ENCODE measurements around the gene KIF21B.

KIF21B gene

GRCh38 chr1:200971955-200972711 is 51.4 kb downstream of the KIF21B start:
- TF ChIP-seq CTCF (IDR thresholded peaks at IDR 0.05; ENCODE audit: low read depth, low read length), result peak; percentile 69
- in situ Hi-C loops (cut with HindIII; ENCODE audit: low sequenced_read_pairs), result no loop called here
- peak; percentile 40 for DNase-seq (ENCODE audit: low read depth, low spot score)
- no peak overlapping the region for H3K4me3 ChIP-seq (ENCODE audit: low read depth, low read length)

GRCh38 chr1:200971428-200971903 is 52.0 kb downstream of the KIF21B start:
- no peak for DNase-seq (ENCODE audit: low read depth, low spot score)
- no peak overlapping the region for H3K4me3 ChIP-seq (ENCODE audit: low read depth, low read length)
- in situ Hi-C loops (cut with HindIII; ENCODE audit: low sequenced_read_pairs), result no loop called here
- no peak for TF ChIP-seq CTCF (IDR thresholded peaks at IDR 0.05; ENCODE audit: low read depth, low read length)

- no peak overlapping the region for H3K4me3 ChIP-seq (ENCODE audit: low read depth, low read length)
- in situ Hi-C loops (cut with HindIII; ENCODE audit: low sequenced_read_pairs), result no loop called here
- DNase-seq (ENCODE audit: low read depth, low spot score), result no peak
- TF ChIP-seq CTCF (IDR thresholded peaks at IDR 0.05; ENCODE audit: low read depth, low read length), result no peak
Measured at GRCh38 chr1:200970771-200971427, 52.6 kb downstream of the KIF21B start.

GRCh38 chr1:200969726-200970561 is 53.6 kb downstream of the KIF21B start:
- TF ChIP-seq CTCF (IDR thresholded peaks at IDR 0.05; ENCODE audit: low read depth, low read length), result no peak
- DNase-seq (ENCODE audit: low read depth, low spot score), result no peak
- no peak overlapping the region for H3K4me3 ChIP-seq (ENCODE audit: low read depth, low read length)
- in situ Hi-C loops (cut with HindIII; ENCODE audit: low sequenced_read_pairs), result no loop called here

- TF ChIP-seq CTCF (IDR thresholded peaks at IDR 0.05; ENCODE audit: low read depth, low read length), result no peak
- no peak for DNase-seq (ENCODE audit: low read depth, low spot score)
- no peak overlapping the region for H3K4me3 ChIP-seq (ENCODE audit: low read depth, low read length)
- in situ Hi-C loops (cut with HindIII; ENCODE audit: low sequenced_read_pairs), result no loop called here
Measured at GRCh38 chr1:200968469-200969410, 54.8 kb downstream of the KIF21B start.

Data from astrocyte of the spinal cord (primary cell).